OCI-LY7 (cell line): Measurements from ENCODE around the gene FEN1. TPM values are rescaled to one million over a fixed set of nuclear protein-coding genes. Genes with fewer than 3 reads are reported as not detected.

Experiments
- BruUV-seq: library from RNA; stranded (reverse); fragments of 400-500 nt; replicated peaks from 2 replicates; lab custom pipeline; 2021; lab: Mats Ljungman, UMichigan
- CTCF ChIA-PET: fragments of 300-600 bp; sonication (Branson Sonifier 250); formaldehyde crosslinking; loops from one replicate; lab custom pipeline; 2022; ENCODE audit warnings: antibody characterized with exemption; ENCODE audit not compliant: unreplicated experiment; lab: Charles Lee
- POLR2A ChIA-PET: fragments of 300-600 bp; sonication (Branson Sonifier 250); formaldehyde crosslinking; loops from one replicate; lab custom pipeline; 2022; ENCODE audit warnings: antibody characterized with exemption; lab: Charles Lee
- DNase-seq: peaks from one replicate; pipeline ENCODE4 v3.0.0-alpha.2; 2015; ENCODE audit warnings: low spot score
- H2AFZ ChIP-seq: fragments of 200-600 bp; sonication (generic), shearing (Covaris generic); 2 replicates; pipeline ENCODE4 v1.6.1; 2014; ENCODE audit warnings: mild to moderate bottlenecking, antibody characterized with exemption, low read length, moderate library complexity
- H3K27ac ChIP-seq: fragments of 200-600 bp; sonication (generic); 2 replicates; pipeline ENCODE4 v1.5.1; 2014; ENCODE audit warnings: mixed run types, low read depth, mild to moderate bottlenecking, moderate library complexity, low read length, inconsistent platforms; ENCODE audit not compliant: poor library complexity, severe bottlenecking
- H3K36me3 ChIP-seq: fragments of 200-600 bp; sonication (generic); 2 replicates; pipeline ENCODE4 v1.6.1; 2014; ENCODE audit warnings: mild to moderate bottlenecking, antibody characterized with exemption, low read length, moderate library complexity, mixed read lengths; ENCODE audit not compliant: insufficient read depth
- H3K4me1 ChIP-seq: fragments of 200-600 bp; sonication (generic); 2 replicates; pipeline ENCODE4 v1.5.1; 2014; ENCODE audit warnings: mild to moderate bottlenecking, low read length; ENCODE audit not compliant: insufficient read depth, poor library complexity, severe bottlenecking
- H3K4me2 ChIP-seq: fragments of 200-600 bp; sonication (generic); 2 replicates; pipeline ENCODE4 v1.6.1; 2014; ENCODE audit warnings: mild to moderate bottlenecking, low read length
- H3K4me3 ChIP-seq: fragments of 200-600 bp; sonication (generic); 2 replicates; pipeline ENCODE4 v1.5.1; 2014; ENCODE audit warnings: mild to moderate bottlenecking, low read depth, low read length; ENCODE audit not compliant: poor library complexity, severe bottlenecking
- H3K79me2 ChIP-seq: fragments of 200-600 bp; sonication (generic); 2 replicates; pipeline ENCODE4 v1.6.1; 2016; ENCODE audit warnings: low read depth, mild to moderate bottlenecking, low read length, moderate library complexity, mixed read lengths; ENCODE audit not compliant: insufficient read depth
- H3K9me2 ChIP-seq: fragments of 200-600 bp; sonication (generic); 2 replicates; pipeline ENCODE4 v1.6.1; 2016; ENCODE audit warnings: mild to moderate bottlenecking, low read length, mixed read lengths; ENCODE audit not compliant: insufficient read depth
- H3K9me3 ChIP-seq: fragments of 200-600 bp; sonication (generic); 2 replicates; pipeline ENCODE4 v1.6.1; 2014; ENCODE audit warnings: mild to moderate bottlenecking, mixed run types, low read length, mixed read lengths
- H4K20me1 ChIP-seq: fragments of 200-600 bp; sonication (generic); 2 replicates; pipeline ENCODE4 v1.6.1; 2014; ENCODE audit warnings: mild to moderate bottlenecking, antibody characterized with exemption, low read length, moderate library complexity, mixed read lengths; ENCODE audit not compliant: insufficient read depth
- CTCF ChIP-seq: fragments of 200-600 bp; sonication (generic); conservative IDR thresholded peaks from 2 replicates; pipeline ENCODE4 v1.5.1; 2014; ENCODE audit warnings: mild to moderate bottlenecking, antibody characterized with exemption, low read length, moderate library complexity, mixed read lengths
- EZH2phosphoT487 ChIP-seq: fragments of 200-600 bp; sonication (generic); IDR thresholded peaks from 2 replicates; pipeline ENCODE4 v1.6.1; 2018; ENCODE audit warnings: low read depth, borderline replicate concordance, mild to moderate bottlenecking, mixed run types, antibody characterized with exemption, low read length, moderate library complexity, mixed read lengths
- intact Hi-C: fragments of 100-400 bp; cut with micrococcal nuclease; formaldehyde crosslinking; loops from one replicate; pipeline ENCODE4 v1.10.0; 2022; ENCODE audit not compliant: unreplicated experiment
- total RNA-seq, 2 experiments: library from RNA; depleted of rRNA in 1 of 2; stranded (reverse); fragments of >200 nt in 1 of 2; shearing (Covaris generic) in 1 of 2; gene quantifications; 2 replicates each; pipeline ENCODE4 v1.2.3, GENCODE V29; 2014 to 2022

Gene FEN1
- total RNA-seq, 2 experiments from 2014 or later, result 123 to 153 TPM

GRCh38 chr11:61791737-61792309 is 888 bp upstream of the FEN1 start:
- Histone ChIP-seq H3K79me2 (peaks cover 55% of the 10 kb centered on the region), H3K4me2 (peak overlapping the region; percentile 84), H3K4me3 (peak overlapping the region; percentile 97), H3K9me3 (no peaks in the 10 kb centered on the region), H2AFZ (peak overlapping the region; percentile 58; the same call in 1 of the 2 replicates), H3K27ac (peak overlapping the region; percentile 70), H3K9me2 (no peaks in the 10 kb centered on the region), H3K4me1 (peaks cover 22% of the 10 kb centered on the region), H4K20me1 (peaks cover 7% of the 10 kb centered on the region; the same call in 1 of the 2 replicates), H3K36me3 (peaks cover 70% of the 10 kb centered on the region)
- peak; percentile 55 for DNase-seq
- TSS peak; percentile 95 for BruUV-seq
- TF ChIP-seq CTCF (peak; percentile 23; the same call in 1 of the 2 replicates), EZH2phosphoT487 (no peak)
- intact Hi-C loops, result no loop called here
- CTCF ChIA-PET, result no interaction called here
- POLR2A ChIA-PET, result interaction anchor here (0.5 to 1.6 kb wide), 2 partner anchors 9 to 32 kb away, joined by 3 to 7 read pairs; no protein-coding TSS in a partner anchor

- TF ChIP-seq CTCF, result no peak
- no peak for TF ChIP-seq EZH2phosphoT487
Observed at GRCh38 chr11:61793083-61793828, 545 bp downstream of the FEN1 start.

More at GRCh38 chr11:61793083-61793828, 545 bp downstream of the FEN1 start:
- H3K36me3 ChIP-seq, result peaks cover 70% of the 10 kb centered on the region
- peak overlapping the region; percentile 58; the same call in 1 of the 2 replicates for H2AFZ ChIP-seq
- intact Hi-C loops, result no loop called here
- peak overlapping the region; percentile 84 for H3K4me2 ChIP-seq
- no peak for DNase-seq
- ChIA-PET CTCF (interaction anchor here (0.6 to 1.5 kb wide), 4 partner anchors 9 to 288 kb away, joined by 3 to 5 read pairs (median 4); no protein-coding TSS in a partner anchor), POLR2A (interaction anchor here (0.5 to 1.6 kb wide), 4 partner anchors 8 to 86 kb away, joined by 3 to 7 read pairs (median 4); no protein-coding TSS in a partner anchor)
- peaks cover 27% of the 10 kb centered on the region for H3K4me1 ChIP-seq
- peak overlapping the region; percentile 97 for H3K4me3 ChIP-seq
- H3K9me3 ChIP-seq, result no peaks in the 10 kb centered on the region
- peaks cover 15% of the 10 kb centered on the region; the same call in 1 of the 2 replicates for H4K20me1 ChIP-seq
- peak overlapping the region; percentile 70 for H3K27ac ChIP-seq
- H3K9me2 ChIP-seq, result no peaks in the 10 kb centered on the region
- peaks cover 70% of the 10 kb centered on the region for H3K79me2 ChIP-seq
- no TSS peak for BruUV-seq
